IMR-90 (cell line): ENCODE data around the gene ZNRF3. TPM values are rescaled to one million over a fixed set of nuclear protein-coding genes. Genes with fewer than 3 reads are reported as not detected.
A peak's percentile ranks its signal among the peaks of the same experiment; 100 is the strongest.

Experiments
- ATAC-seq: fragments of 200-7000 bp; cut with Tn5 transposase; 2 replicates; pipeline ENCODE4 v1.9.1; 2020; ENCODE audit warnings: low read depth, mild to moderate bottlenecking, moderate library complexity
- BruUV-seq: library from RNA; stranded (reverse); fragments of 400-500 nt; replicated peaks from 2 replicates; lab custom pipeline; 2021; lab: Mats Ljungman, UMichigan
- CTCF ChIA-PET: fragments of 300-600 bp; formaldehyde crosslinking; extraction: SDS; loops from one replicate; lab custom pipeline; 2021; ENCODE audit warnings: antibody characterized with exemption; lab: Yijun Ruan, JAX
- POLR2A ChIA-PET: fragments of 300-600 bp; sonication (Branson Sonifier 250); formaldehyde crosslinking; loops from one replicate; lab custom pipeline; 2022; ENCODE audit warnings: antibody characterized with exemption; ENCODE audit not compliant: unreplicated experiment; lab: Charles Lee
- DNase-seq: peaks from one replicate; pipeline ENCODE4 v3.0.0; 2013
- H2AFZ ChIP-seq: replicated peaks from 2 replicates; pipeline ENCODE3; 2013; ENCODE audit warnings: low read length, mild to moderate bottlenecking; ENCODE audit not compliant: poor library complexity
- H2AK5ac ChIP-seq: 2 replicates; pipeline ENCODE4 v1.6.1; 2013; ENCODE audit warnings: low read depth, low read length, inconsistent platforms
- H2AK9ac ChIP-seq: replicated peaks from 2 replicates; pipeline ENCODE3; 2013; ENCODE audit warnings: mild to moderate bottlenecking, low read depth, low read length, moderate library complexity; ENCODE audit not compliant: poor library complexity
- H2BK120ac ChIP-seq: 2 replicates; pipeline ENCODE4 v1.6.1; 2013; ENCODE audit warnings: low read depth, low read length, inconsistent platforms
- H2BK15ac ChIP-seq: 3 replicates; pipeline ENCODE4 v1.6.1; 2013; ENCODE audit warnings: low read depth, low read length, inconsistent platforms
- H2BK20ac ChIP-seq: 2 replicates; pipeline ENCODE4 v1.6.1; 2013; ENCODE audit warnings: low read depth, mild to moderate bottlenecking, inconsistent platforms, low read length, moderate library complexity
- H2BK5ac ChIP-seq: 2 replicates; pipeline ENCODE4 v1.6.1; 2013; ENCODE audit warnings: mild to moderate bottlenecking, low read depth, low read length, inconsistent platforms; ENCODE audit not compliant: poor library complexity, severe bottlenecking
- H3K14ac ChIP-seq: replicated peaks from 2 replicates; pipeline ENCODE4 v1.6.1; 2013; ENCODE audit warnings: low read depth, low read length, inconsistent platforms
- H3K18ac ChIP-seq: 2 replicates; pipeline ENCODE4 v1.6.1; 2013; ENCODE audit warnings: low read depth, low read length, control low read depth
- H3K23ac ChIP-seq: 2 replicates; pipeline ENCODE4 v1.6.1; 2013; ENCODE audit warnings: low read depth, low read length, inconsistent platforms
- H3K27ac ChIP-seq: 2 replicates; pipeline ENCODE4 v1.5.1; 2013; ENCODE audit warnings: mild to moderate bottlenecking, control low read depth, low read length; ENCODE audit not compliant: insufficient read depth
- H3K27me3 ChIP-seq: 2 replicates; pipeline ENCODE4 v1.6.1; 2013; ENCODE audit warnings: low read length; ENCODE audit not compliant: control insufficient read depth, insufficient read depth
- H3K36me3 ChIP-seq: 2 replicates; pipeline ENCODE4 v1.6.1; 2013; ENCODE audit warnings: low read length, mixed read lengths; ENCODE audit not compliant: control insufficient read depth, insufficient read depth
- H3K4ac ChIP-seq: 2 replicates; pipeline ENCODE4 v1.6.1; 2013; ENCODE audit warnings: low read depth, low read length, inconsistent platforms
- H3K4me1 ChIP-seq: 2 replicates; pipeline ENCODE4 v1.6.1; 2013; ENCODE audit warnings: low read length, mixed read lengths; ENCODE audit not compliant: control insufficient read depth, insufficient read depth
- H3K4me2 ChIP-seq: 2 replicates; pipeline ENCODE4 v1.6.1; 2013; ENCODE audit warnings: low read depth, mild to moderate bottlenecking, control low read depth, low read length, moderate library complexity
- H3K4me3 ChIP-seq: 2 replicates; pipeline ENCODE4 v1.5.1; 2013; ENCODE audit warnings: low read depth, mild to moderate bottlenecking, control low read depth, low read length, moderate library complexity; ENCODE audit not compliant: insufficient read depth
- H3K56ac ChIP-seq: 2 replicates; pipeline ENCODE4 v1.6.1; 2013; ENCODE audit warnings: low read length, inconsistent platforms; ENCODE audit not compliant: insufficient read depth; ENCODE audit errors: extremely low read depth
- H3K79me1 ChIP-seq, 2 experiments: 2 replicates each; pipeline ENCODE4 v1.6.1; 2013; ENCODE audit warnings: low read length in 2 of 2, inconsistent platforms in 1 of 2, low read depth in 1 of 2
- H3K9ac ChIP-seq: 2 replicates; pipeline ENCODE4 v1.6.1; 2013; ENCODE audit warnings: low read depth, low read length, control low read depth
- H3K9me1 ChIP-seq: 2 replicates; pipeline ENCODE4 v1.6.1; 2013; ENCODE audit warnings: low read length, inconsistent platforms; ENCODE audit not compliant: insufficient read depth
- H3K9me3 ChIP-seq: 2 replicates; pipeline ENCODE4 v1.6.1; 2013; ENCODE audit warnings: low read length; ENCODE audit not compliant: control insufficient read depth, insufficient read depth
- H4K20me1 ChIP-seq: 2 replicates; pipeline ENCODE4 v1.6.1; 2013; ENCODE audit warnings: low read length, inconsistent platforms; ENCODE audit not compliant: insufficient read depth
- H4K5ac ChIP-seq: 2 replicates; pipeline ENCODE4 v1.6.1; 2013; ENCODE audit warnings: mild to moderate bottlenecking, low read depth, low read length, control low read depth
- H4K8ac ChIP-seq, 2 experiments: 2 replicates each; pipeline ENCODE4 v1.6.1; 2013; ENCODE audit warnings: low read depth in 2 of 2, low read length in 2 of 2, control low read depth in 1 of 2, inconsistent platforms in 1 of 2
- H4K91ac ChIP-seq: 2 replicates; pipeline ENCODE4 v1.6.1; 2013; ENCODE audit warnings: low read depth, low read length, inconsistent platforms; ENCODE audit not compliant: insufficient read depth
- BHLHE40 ChIP-seq: fragments of 150-350 bp; IDR thresholded peaks from 2 replicates; pipeline ENCODE4 v1.6.1; 2016; ENCODE audit warnings: mild to moderate bottlenecking, low read depth, low read length
- CHD1 ChIP-seq: IDR thresholded peaks from 2 replicates; pipeline ENCODE4 v1.6.1; 2012; ENCODE audit warnings: low read depth, low read length, improper control_type of control experiment
- FOS ChIP-seq: fragments of 150-350 bp; IDR thresholded peaks from 2 replicates; pipeline ENCODE4 v1.6.1; 2016; ENCODE audit warnings: low read depth, low read length
- MAFK ChIP-seq: IDR thresholded peaks from 2 replicates; pipeline ENCODE4 v1.6.1; 2012; ENCODE audit warnings: low read depth, low read length, improper control_type of control experiment
- MAZ ChIP-seq: IDR thresholded peaks from 2 replicates; pipeline ENCODE4 v1.6.1; 2012; ENCODE audit warnings: low read depth, mild to moderate bottlenecking, low read length, improper control_type of control experiment, moderate library complexity, borderline replicate concordance
- MXI1 ChIP-seq: IDR thresholded peaks from 2 replicates; pipeline ENCODE4 v1.6.1; 2012; ENCODE audit warnings: low read depth, mild to moderate bottlenecking, low read length, moderate library complexity, borderline replicate concordance
- NFE2L2 ChIP-seq: fragments of 150-350 bp; IDR thresholded peaks from 2 replicates; pipeline ENCODE4 v1.6.1; 2016; ENCODE audit warnings: low read depth, mild to moderate bottlenecking, low read length
- POLR2A ChIP-seq: IDR thresholded peaks from 2 replicates; pipeline ENCODE4 v1.6.1; 2012; ENCODE audit warnings: mild to moderate bottlenecking, low read depth, low read length
- RAD21 ChIP-seq: IDR thresholded peaks from 2 replicates; pipeline ENCODE4 v1.6.1; 2012; ENCODE audit warnings: low read length, improper control_type of control experiment
- RCOR1 ChIP-seq: IDR thresholded peaks from 2 replicates; pipeline ENCODE4 v1.6.1; 2012; ENCODE audit warnings: mild to moderate bottlenecking, low read length, improper control_type of control experiment; ENCODE audit not compliant: insufficient replicate concordance
- RFX5 ChIP-seq: IDR thresholded peaks from 2 replicates; pipeline ENCODE4 v1.8.0; 2012; ENCODE audit warnings: low read depth, mild to moderate bottlenecking, low read length, moderate library complexity
- SMC3 ChIP-seq: fragments of 150-350 bp; IDR thresholded peaks from 2 replicates; pipeline ENCODE4 v1.6.1; 2016; ENCODE audit warnings: low read depth, mild to moderate bottlenecking, antibody characterized with exemption, low read length, moderate library complexity
- WGBS, 2 experiments: methylation state at CpG; one replicate each; pipeline versions ENCODE4 v1.1.5 to v1.1.7; 2013; ENCODE audit warnings: missing lambda C conversion rate in 2 of 2; ENCODE audit not compliant: insufficient read length in 1 of 2; ENCODE audit errors: extremely low coverage in 2 of 2; 5-methylcytosine and 5-hydroxymethylcytosine counted together
- dilution Hi-C: fragments of 300-500 bp; cut with HindIII; formaldehyde crosslinking; loops from one replicate; pipeline ENCODE4 v1.14.3; 2018; ENCODE audit warnings: low sequenced_read_pairs; ENCODE audit not compliant: unreplicated experiment
- in situ Hi-C: fragments of 300-500 bp; cut with MboI; formaldehyde crosslinking; loops from 3 replicates; pipeline ENCODE4 v1.14.3; 2019; ENCODE audit warnings: low sequenced_read_pairs, inconsistent platforms, mixed read lengths
- intact Hi-C: fragments of 100-400 bp; cut with micrococcal nuclease; formaldehyde crosslinking; loops from 2 replicates; pipeline ENCODE4 v1.10.0; 2022
- polyA plus RNA-seq, 3 experiments: library from polyadenylated mRNA; depleted of rRNA; stranded (reverse); fragments of >200 nt; gene quantifications; 2 replicates each; pipeline ENCODE4 v1.2.3, GENCODE V29; 2012; ENCODE audit warnings: low replicate concordance in 1 of 3
- total RNA-seq: library from RNA; depleted of rRNA; stranded (reverse); fragments of >200 nt; gene quantifications from 2 replicates; pipeline ENCODE4 v1.2.3, GENCODE V29; 2012
- TF ChIP-seq, protein P1 (sequence below): conservative IDR thresholded peaks from 2 replicates; pipeline ENCODE4 v1.5.1; 2012; ENCODE audit warnings: mild to moderate bottlenecking, low read depth, low read length, improper control_type of control experiment
- TF ChIP-seq, protein P2 (sequence below): fragments of 150-350 bp; IDR thresholded peaks from 2 replicates; pipeline ENCODE4 v1.6.1; 2016; ENCODE audit warnings: low read depth, mild to moderate bottlenecking, low read length, moderate library complexity, borderline replicate concordance

The ZNRF3 gene
- total and polyA plus RNA-seq, 2 of the 4 experiments (the other 2 are of a cell fraction), result 1.4 to 2.4 TPM

DNA sequence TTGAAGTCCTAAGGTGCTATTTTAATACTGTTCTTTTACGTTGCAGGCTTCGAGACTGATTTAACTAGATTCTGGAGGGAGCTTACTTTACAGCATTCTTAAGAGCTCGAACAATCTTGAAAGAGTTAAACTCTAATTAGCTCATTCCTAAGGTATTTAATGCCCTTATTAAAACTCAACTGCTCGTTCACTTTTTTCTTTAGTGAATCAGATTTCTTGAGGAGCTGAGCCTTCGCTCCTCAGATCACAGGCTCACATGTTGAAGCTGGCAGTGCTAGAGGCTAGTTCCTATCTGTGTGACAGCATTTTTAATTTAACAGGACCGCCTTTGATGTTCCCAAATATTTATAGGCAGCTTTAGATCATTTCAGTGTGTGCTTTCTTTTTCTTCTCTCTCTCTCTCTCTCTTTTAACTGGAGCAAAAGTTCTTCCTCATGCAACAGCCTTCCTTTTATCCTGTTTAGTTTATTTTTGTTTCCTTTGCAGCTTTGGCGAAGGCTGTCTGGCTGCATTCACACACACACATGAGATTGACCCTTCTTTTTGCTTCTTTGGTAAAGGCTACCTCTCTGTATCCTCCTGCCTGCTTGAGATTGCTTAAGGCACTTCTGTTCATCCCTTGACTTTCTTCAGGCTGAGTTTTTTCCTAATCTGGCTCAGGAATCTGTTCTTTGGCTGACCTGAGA, 21.0 kb downstream of the ZNRF3 start:
- Histone ChIP-seq H2BK15ac (no peak overlapping the region), H3K4me3 (no peak overlapping the region), H2AK5ac (no peak overlapping the region), H4K20me1 (peaks cover 16% of the 10 kb centered on the region; the same call in 1 of the 2 replicates), H3K14ac (peak overlapping the region; percentile 30; the same call in 1 of the 2 replicates), H3K27ac (peak overlapping the region; percentile 65; the same call in 1 of the 2 replicates), H2BK120ac (0 out of 2 replicates have a peak overlapping the region, but pooled peaks have one; percentile 18), H2AFZ (no peak overlapping the region), H3K36me3 (no peaks in the 10 kb centered on the region), H2AK9ac (no peak overlapping the region), H3K4ac (no peak overlapping the region), H3K9ac (peak overlapping the region; percentile 26; the same call in 1 of the 2 replicates), H3K9me3 (no peaks in the 10 kb centered on the region), H3K4me2 (peak overlapping the region; percentile 61), H3K4me1 (peaks cover 17% of the 10 kb centered on the region), H3K79me1 (peaks cover 12 to 49% of the 10 kb centered on the region in 2 experiments), H2BK5ac (peak overlapping the region; percentile 23), H3K9me1 (peaks cover 15% of the 10 kb centered on the region), H3K18ac (peak overlapping the region; percentile 45; the same call in 1 of the 2 replicates), H3K56ac (peak overlapping the region; percentile 1; the same call in 1 of the 2 replicates), H3K23ac (peak overlapping the region; percentile 39; the same call in 1 of the 2 replicates), H2BK20ac (no peak overlapping the region; the same call in 1 of the 2 replicates), H4K91ac (no peak overlapping the region), H3K27me3 (no peaks in the 10 kb centered on the region), H4K5ac (no peak overlapping the region), H4K8ac (0 out of 4 replicates have a peak overlapping the region, but pooled peaks of 1 of the 2 experiments have one; percentile 10)
- DNase-seq (peak; percentile 66), ATAC-seq (peak; percentile 76)
- POLR2A ChIA-PET, result no interaction called here
- dilution Hi-C loops (no loop called here), intact Hi-C loops (loop anchor here (2.0 to 5.0 kb wide), 2 partner anchors 56 to 128 kb away; no protein-coding TSS in a partner anchor), in situ Hi-C loops (no loop called here)
- CTCF ChIA-PET, result interaction anchor here (0.9 to 1.2 kb wide), 2 partner anchors 14 to 136 kb away, joined by 3 to 4 read pairs; no protein-coding TSS in a partner anchor
- no TSS peak for BruUV-seq
- no CpG with 5 or more reads among the region's 7 CpGs for WGBS, 2 experiments
- TF ChIP-seq MXI1, result no peak
- no peak for TF ChIP-seq FOS
- TF ChIP-seq SMC3, result no peak
- TF ChIP-seq RCOR1, result no peak
- TF ChIP-seq MAFK, result no peak
- no peak for TF ChIP-seq RAD21
- TF ChIP-seq MAZ, result no peak
- no peak for TF ChIP-seq BHLHE40
- TF ChIP-seq RFX5, result no peak
- TF ChIP-seq NFE2L2, result no peak
- TF ChIP-seq, protein P1, sequence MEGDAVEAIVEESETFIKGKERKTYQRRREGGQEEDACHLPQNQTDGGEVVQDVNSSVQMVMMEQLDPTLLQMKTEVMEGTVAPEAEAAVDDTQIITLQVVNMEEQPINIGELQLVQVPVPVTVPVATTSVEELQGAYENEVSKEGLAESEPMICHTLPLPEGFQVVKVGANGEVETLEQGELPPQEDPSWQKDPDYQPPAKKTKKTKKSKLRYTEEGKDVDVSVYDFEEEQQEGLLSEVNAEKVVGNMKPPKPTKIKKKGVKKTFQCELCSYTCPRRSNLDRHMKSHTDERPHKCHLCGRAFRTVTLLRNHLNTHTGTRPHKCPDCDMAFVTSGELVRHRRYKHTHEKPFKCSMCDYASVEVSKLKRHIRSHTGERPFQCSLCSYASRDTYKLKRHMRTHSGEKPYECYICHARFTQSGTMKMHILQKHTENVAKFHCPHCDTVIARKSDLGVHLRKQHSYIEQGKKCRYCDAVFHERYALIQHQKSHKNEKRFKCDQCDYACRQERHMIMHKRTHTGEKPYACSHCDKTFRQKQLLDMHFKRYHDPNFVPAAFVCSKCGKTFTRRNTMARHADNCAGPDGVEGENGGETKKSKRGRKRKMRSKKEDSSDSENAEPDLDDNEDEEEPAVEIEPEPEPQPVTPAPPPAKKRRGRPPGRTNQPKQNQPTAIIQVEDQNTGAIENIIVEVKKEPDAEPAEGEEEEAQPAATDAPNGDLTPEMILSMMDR, result no peak
- no peak for TF ChIP-seq POLR2A
- TF ChIP-seq, protein P2, sequence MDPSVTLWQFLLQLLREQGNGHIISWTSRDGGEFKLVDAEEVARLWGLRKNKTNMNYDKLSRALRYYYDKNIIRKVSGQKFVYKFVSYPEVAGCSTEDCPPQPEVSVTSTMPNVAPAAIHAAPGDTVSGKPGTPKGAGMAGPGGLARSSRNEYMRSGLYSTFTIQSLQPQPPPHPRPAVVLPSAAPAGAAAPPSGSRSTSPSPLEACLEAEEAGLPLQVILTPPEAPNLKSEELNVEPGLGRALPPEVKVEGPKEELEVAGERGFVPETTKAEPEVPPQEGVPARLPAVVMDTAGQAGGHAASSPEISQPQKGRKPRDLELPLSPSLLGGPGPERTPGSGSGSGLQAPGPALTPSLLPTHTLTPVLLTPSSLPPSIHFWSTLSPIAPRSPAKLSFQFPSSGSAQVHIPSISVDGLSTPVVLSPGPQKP, result no peak
- no peak for TF ChIP-seq CHD1
